HepG2 (cell line): ENCODE data around the gene ARIH2. TPM values are rescaled to one million over a fixed set of nuclear protein-coding genes. Genes with fewer than 3 reads are reported as not detected.

Source experiments
- AHDC1 ChIP-seq: sonication (generic); formaldehyde crosslinking; IDR thresholded peaks from 2 replicates; pipeline ENCODE4 v1.5.1; 2020; ENCODE audit warnings: mild to moderate bottlenecking, missing genetic modification reagents, borderline replicate concordance
- E2F2 ChIP-seq: sonication (generic); formaldehyde crosslinking; IDR thresholded peaks from 2 replicates; pipeline ENCODE4 v1.4.0; 2020; ENCODE audit warnings: missing genetic modification reagents, borderline replicate concordance
- FOXP4 ChIP-seq: sonication (generic); formaldehyde crosslinking; IDR thresholded peaks from 2 replicates; pipeline ENCODE4 v1.4.0; 2020; ENCODE audit warnings: missing genetic modification reagents
- GABPB1 ChIP-seq: IDR thresholded peaks from 2 replicates; pipeline ENCODE4 v1.6.1; 2016; ENCODE audit warnings: mild to moderate bottlenecking, missing genetic modification reagents, moderate library complexity, missing compliant biosample characterization
- HIC2 ChIP-seq: sonication (generic); formaldehyde crosslinking; IDR thresholded peaks from 2 replicates; pipeline ENCODE4 v1.9.0; 2022; ENCODE audit warnings: low read depth, missing genetic modification reagents
- PHF21A ChIP-seq: sonication (generic); formaldehyde crosslinking; IDR thresholded peaks from 2 replicates; pipeline ENCODE4 v1.5.0; 2020; ENCODE audit warnings: mild to moderate bottlenecking, missing genetic modification reagents
- RBFOX2 ChIP-seq: fragments of 200-400 bp; formaldehyde crosslinking; IDR thresholded peaks from 2 replicates; pipeline ENCODE4 v1.6.1; 2017; ENCODE audit warnings: low read depth, mild to moderate bottlenecking, low read length
- RORA ChIP-seq: sonication (generic); formaldehyde crosslinking; IDR thresholded peaks from 2 replicates; pipeline ENCODE4 v1.5.0; 2020; ENCODE audit warnings: mild to moderate bottlenecking, missing genetic modification reagents, moderate library complexity
- SMARCE1 ChIP-seq: fragments of 450-650 bp; IDR thresholded peaks from 2 replicates; pipeline ENCODE4 v1.6.1; 2017; ENCODE audit warnings: borderline replicate concordance
- SNAPC5 ChIP-seq: sonication (generic); formaldehyde crosslinking; IDR thresholded peaks from 2 replicates; pipeline ENCODE4 v1.8.1; 2023; ENCODE audit warnings: mild to moderate bottlenecking, missing genetic modification reagents, borderline replicate concordance
- SPEN ChIP-seq: sonication (generic); formaldehyde crosslinking; IDR thresholded peaks from 2 replicates; pipeline ENCODE4 v1.5.1; 2020; ENCODE audit warnings: low read depth, mild to moderate bottlenecking, missing genetic modification reagents
- SUZ12 ChIP-seq: fragments of 150-350 bp; IDR thresholded peaks from 2 replicates; pipeline ENCODE4 v1.6.1; 2014; ENCODE audit warnings: low read depth, low read length
- ZNF570 ChIP-seq: sonication (generic); formaldehyde crosslinking; IDR thresholded peaks from 2 replicates; pipeline ENCODE4 v1.4.0; 2020; ENCODE audit warnings: mild to moderate bottlenecking, missing genetic modification reagents, borderline replicate concordance
- ZNF746 ChIP-seq: sonication (generic); formaldehyde crosslinking; IDR thresholded peaks from 2 replicates; pipeline ENCODE4 v1.8.0; 2022; ENCODE audit warnings: mild to moderate bottlenecking, missing genetic modification reagents
- ZSCAN30 ChIP-seq: sonication (generic); formaldehyde crosslinking; IDR thresholded peaks from 2 replicates; pipeline ENCODE4 v1.5.0; 2020; ENCODE audit warnings: mild to moderate bottlenecking, missing genetic modification reagents
- polyA plus RNA-seq, 8 experiments: library from polyadenylated mRNA; depleted of rRNA in 3 of 8; stranded (reverse) in 7 of 8; unstranded in 1 of 8; fragments of >200 nt; fragmentation: Illumina TruSeq in 4 of 8; extraction: Trizol in 4 of 8; gene quantifications; 2 replicates each; pipeline versions ENCODE4 v1.2.1 to v1.2.3, GENCODE V29; 2011 to 2016; ENCODE audit warnings: low read depth in 4 of 8, missing spikeins in 1 of 8, mixed read lengths in 1 of 8; ENCODE audit not compliant: insufficient read depth in 1 of 8
- total RNA-seq, 5 experiments: library from RNA; depleted of rRNA; stranded (reverse); fragments of >200 nt; fragmentation: Illumina TruSeq; extraction: Trizol; gene quantifications; 2 replicates each; pipeline ENCODE4 v1.2.3, GENCODE V29; 2016; ENCODE audit warnings: low read depth in 1 of 5

The ARIH2 gene
- total and polyA plus RNA-seq, 2 of the 13 experiments (the other 11 are each of a cell fraction or from before 2014, with no cell fraction given), result 64.8 to 83.3 TPM

- TF ChIP-seq ZNF746 (CRISPR knock-in tag) (peak; percentile 71; the same call in 1 of the 2 replicates), FOXP4 (peak; percentile 43), AHDC1 (no peak), SUZ12 (no peak), ZSCAN30 (peak; percentile 97), RBFOX2 (peak; percentile 88), SNAPC5 (CRISPR knock-in tag) (no peak), E2F2 (CRISPR knock-in tag) (peak; percentile 89; the same call in 1 of the 2 replicates), RORA (CRISPR knock-in tag) (no peak), PHF21A (peak; percentile 75; the same call in 1 of the 2 replicates), ZNF570 (CRISPR knock-in tag) (no peak), SPEN (CRISPR knock-in tag) (peak; percentile 96), GABPB1 (CRISPR knock-in tag) (peak; percentile 91), HIC2 (CRISPR knock-in tag) (0 out of 2 replicates have a peak, but pooled peaks have one; percentile 31), SMARCE1 (no peak)
Observed at GRCh38 chr3:49021813-49022687, 103.4 kb downstream of the ARIH2 start, which contains the start of gene NDUFAF3 (continued).
